ENCODE data around the gene FAM13A. TPM values are rescaled to one million over a fixed set of nuclear protein-coding genes. Genes with fewer than 3 reads are reported as not detected.
A peak's percentile ranks its signal among the peaks of the same experiment; 100 is the strongest.
"Not testable (repeated sequence)": the region's sequence is repeated elsewhere in the genome, so short reads cannot be mapped to it uniquely, and the experiment has no call there.

Gene FAM13A
- total RNA-seq, 2 donors from 2014 or later, result 10.1 to 24.9 TPM

GRCh38 chr4:89006307-89006706 lies 50.7 kb downstream of the FAM13A start:
- DNase-seq (no peak), ATAC-seq (no peak)
- intact Hi-C loops (cut with DNase I), result no loop called here

- DNase-seq; ATAC-seq; intact Hi-C loops (cut with DNase I): not testable (repeated sequence)
Measured at GRCh38 chr4:89005066-89005465, 51.9 kb downstream of the FAM13A start.

GRCh38 chr4:89001647-89002445 lies 55.1 kb downstream of the FAM13A start:
- intact Hi-C loops (cut with DNase I), result no loop called here
- ATAC-seq (peak in 1 of 2 donors; percentile 40), DNase-seq (no peak)

GRCh38 chr4:89000844-89001360 lies 56.1 kb downstream of the FAM13A start:
- ATAC-seq (peak in 1 of 2 donors; percentile 38), DNase-seq (no peak)
- intact Hi-C loops (cut with DNase I), result no loop called here

GRCh38 chr4:89000382-89000781 lies 56.6 kb downstream of the FAM13A start:
- ATAC-seq (no peak), DNase-seq (no peak)
- intact Hi-C loops (cut with DNase I), result no loop called here

- intact Hi-C loops (cut with DNase I), result no loop called here
- ATAC-seq, result no peak
- no peak for DNase-seq
Measured at GRCh38 chr4:88999392-88999930, 57.5 kb downstream of the FAM13A start.

- ATAC-seq, result no peak
- intact Hi-C loops (cut with DNase I), result no loop called here
Measured at GRCh38 chr4:88998891-88999290, 58.1 kb downstream of the FAM13A start.

GRCh38 chr4:88998001-88998400 lies 59.0 kb downstream of the FAM13A start:
- intact Hi-C loops (cut with DNase I), result no loop called here
- DNase-seq, result no peak
- no peak for ATAC-seq

More at GRCh38 chr4:88998891-88999290, 58.1 kb downstream of the FAM13A start:
- no peak for DNase-seq

- intact Hi-C loops (cut with DNase I), result no loop called here
- ATAC-seq (no peak), DNase-seq (no peak)
Measured at GRCh38 chr4:88995874-88996273, 61.1 kb downstream of the FAM13A start.

GRCh38 chr4:88995257-88995656 lies 61.7 kb downstream of the FAM13A start:
- intact Hi-C loops (cut with DNase I); ATAC-seq; DNase-seq: not testable (repeated sequence)

- ATAC-seq, result no peak
- intact Hi-C loops (cut with DNase I), result no loop called here
Measured at GRCh38 chr4:88993246-88993645, 63.7 kb downstream of the FAM13A start.

GRCh38 chr4:88991746-88992145 lies 65.2 kb downstream of the FAM13A start:
- DNase-seq (no peak), ATAC-seq (peak in 1 of 2 donors; percentile 44)
- intact Hi-C loops (cut with DNase I), result no loop called here

More at GRCh38 chr4:88993246-88993645, 63.7 kb downstream of the FAM13A start:
- DNase-seq, result no peak

GRCh38 chr4:88989990-88990389 lies 67.0 kb downstream of the FAM13A start:
- intact Hi-C loops (cut with DNase I), result no loop called here
- ATAC-seq (peak; percentile 80 to 92), DNase-seq (no peak)

GRCh38 chr4:88985088-88985773 lies 71.8 kb downstream of the FAM13A start:
- peak; percentile 50 to 93 for ATAC-seq
- intact Hi-C loops (cut with DNase I), result no loop called here

GRCh38 chr4:88982757-88983156 lies 74.2 kb downstream of the FAM13A start:
- no peak for ATAC-seq
- no peak for DNase-seq
- intact Hi-C loops (cut with DNase I), result no loop called here

More at GRCh38 chr4:88985088-88985773, 71.8 kb downstream of the FAM13A start:
- DNase-seq, result no peak

- no peak for ATAC-seq
Measured at GRCh38 chr4:88981993-88982392, 75.0 kb downstream of the FAM13A start.

GRCh38 chr4:88981556-88981955 lies 75.4 kb downstream of the FAM13A start:
- ATAC-seq (no peak), DNase-seq (no peak)
- intact Hi-C loops (cut with DNase I), result no loop called here

More at GRCh38 chr4:88981993-88982392, 75.0 kb downstream of the FAM13A start:
- DNase-seq, result no peak
- intact Hi-C loops (cut with DNase I), result no loop called here

- intact Hi-C loops (cut with DNase I), result no loop called here
- ATAC-seq, result no peak
- DNase-seq, result no peak
Measured at GRCh38 chr4:88979276-88979675, 77.7 kb downstream of the FAM13A start.

GRCh38 chr4:88976775-88977035 lies 80.3 kb downstream of the FAM13A start:
- no peak for ATAC-seq
- intact Hi-C loops (cut with DNase I), result no loop called here

More at GRCh38 chr4:88976775-88977035, 80.3 kb downstream of the FAM13A start:
- no peak for DNase-seq

Measured in left cardiac atrium (tissue), 4 donors.